Parietal lobe (tissue), 1 donor: ENCODE measurements around the gene ACOX1. TPM values are rescaled to one million over a fixed set of nuclear protein-coding genes. Genes with fewer than 3 reads are reported as not detected.

Source experiments
- total RNA-seq: library from RNA; depleted of rRNA; stranded (reverse); fragments of >200 nt; gene quantifications from one replicate; pipeline ENCODE4 v1.2.3, GENCODE V29; 2014

ACOX1 gene
- total RNA-seq: 81.4 TPM

DNA sequence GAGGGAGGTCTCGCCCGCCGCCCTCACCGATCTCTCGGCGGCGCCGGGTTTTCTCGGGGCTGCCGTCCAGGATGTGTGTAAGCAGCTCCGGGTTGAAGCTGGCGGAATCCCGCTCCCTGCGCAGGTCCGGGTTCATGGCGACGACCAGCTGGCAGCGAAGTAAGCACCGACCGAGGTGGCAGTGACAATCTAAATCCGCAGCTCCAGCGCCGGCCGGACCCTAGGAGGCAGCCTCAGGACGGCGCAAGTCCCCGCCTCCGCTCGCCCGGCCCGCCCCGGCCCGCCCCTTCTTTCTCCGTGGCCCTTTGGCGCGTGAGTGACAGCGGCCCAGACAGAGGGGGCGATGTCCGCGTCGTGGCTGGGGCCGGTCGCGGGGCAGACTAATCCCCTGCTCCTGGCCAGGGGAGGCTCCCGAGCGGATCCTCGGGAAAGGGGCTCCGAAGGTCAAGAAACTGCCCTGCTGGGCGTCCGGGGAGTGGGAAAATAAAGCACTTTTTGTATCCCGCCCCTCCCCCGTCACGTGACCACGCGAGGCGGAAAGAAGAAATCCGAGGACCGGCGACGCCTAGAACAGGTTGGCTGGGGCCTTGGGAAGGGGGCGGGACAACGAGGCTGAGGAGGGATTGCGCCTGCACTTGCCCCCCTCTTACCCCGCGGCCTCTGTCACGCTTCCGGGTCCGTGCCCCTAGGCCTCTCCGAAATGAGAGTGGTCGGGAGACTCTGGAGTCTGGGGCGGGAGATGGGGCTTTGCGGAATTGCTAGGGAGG is at the start of gene ACOX1, which contains the start of gene TEN1:
Gene ACOX1 (minus strand): TSS at position 229 of the 767 bp plus-strand sequence. CDS start 93 bp downstream, at position 136.
Gene TEN1 (plus strand): TSS at position 303 of the 767 bp plus-strand sequence. CDS start 6,953 bp downstream, outside the sequence.

DNA sequence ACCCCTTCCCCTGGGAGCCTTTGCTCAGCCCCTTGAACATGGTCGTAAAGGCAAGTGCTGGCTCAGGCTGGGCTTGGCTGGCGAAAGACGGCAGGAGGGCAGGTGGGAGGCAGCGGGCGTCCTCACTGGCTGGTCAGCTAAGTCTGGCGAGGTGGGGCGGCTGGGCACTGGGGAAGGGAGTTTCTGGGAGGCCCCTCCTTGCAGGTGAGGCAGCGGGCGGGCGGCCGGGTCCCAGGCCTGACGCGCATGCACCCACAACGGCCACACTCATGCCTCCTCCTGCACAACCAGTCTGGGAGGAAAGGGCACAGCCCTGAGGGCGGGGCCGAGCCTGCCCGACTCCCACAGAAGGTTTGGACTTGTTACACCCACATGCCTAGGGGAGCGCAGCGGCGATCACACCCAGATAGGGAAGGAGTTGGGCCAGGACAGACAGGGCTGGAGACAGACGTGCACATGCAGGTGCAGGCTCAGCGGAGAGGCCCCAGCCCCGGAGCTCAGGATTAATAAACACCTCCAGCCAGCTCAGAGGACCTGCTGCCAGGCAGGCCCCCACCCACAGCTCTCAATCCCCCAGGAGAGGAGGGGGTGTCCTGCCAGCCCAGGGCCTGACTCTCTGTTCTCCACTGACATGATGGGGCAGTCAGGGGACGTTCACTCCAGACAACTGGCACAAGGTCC is 48.3 kb upstream of the ACOX1 start, which contains the start of gene EVPL:
Gene EVPL (minus strand): TSS at position 148 of the 681 bp plus-strand sequence. CDS start 108 bp downstream, at position 40.

DNA sequence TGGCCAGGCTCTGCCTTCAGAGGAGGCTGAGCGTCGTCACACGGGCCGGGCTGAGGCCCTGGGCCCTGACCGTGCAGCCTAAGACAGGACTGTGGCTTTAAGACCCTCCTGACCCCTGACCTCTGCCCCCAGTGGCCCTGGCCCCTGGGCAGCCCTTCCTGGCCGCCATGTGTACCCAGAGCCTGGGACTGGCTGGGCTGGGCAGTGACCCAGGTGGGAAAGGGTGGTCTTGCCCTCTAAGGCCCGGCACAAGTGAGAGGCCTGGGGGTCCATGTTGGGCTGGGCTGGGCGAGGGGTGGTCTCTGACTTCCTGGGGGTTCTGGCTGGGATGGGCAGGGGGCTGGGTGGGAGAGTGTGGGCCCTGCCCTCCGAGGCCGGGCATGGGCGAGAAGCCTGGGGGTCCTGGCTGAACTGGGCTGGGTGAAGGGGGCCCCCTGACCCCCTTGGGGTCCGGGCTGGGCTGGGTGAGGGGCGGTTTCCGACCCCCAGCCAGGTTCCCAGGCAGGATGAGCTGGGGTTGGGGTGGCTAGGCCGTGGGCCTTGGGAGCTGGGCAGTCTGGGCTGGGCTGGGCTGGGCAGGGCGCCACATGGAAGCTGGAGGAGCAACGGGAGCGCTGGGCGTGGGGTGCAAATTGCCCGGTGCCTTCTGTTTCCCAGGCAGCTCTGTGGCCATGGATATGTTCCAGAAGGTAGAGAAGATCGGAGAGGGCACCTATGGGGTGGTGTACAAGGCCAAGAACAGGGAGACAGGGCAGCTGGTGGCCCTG is 22.0 kb upstream of the ACOX1 start, which contains the start of gene CDK3:
Gene CDK3 (plus strand): TSS at position 101 of the 767 bp plus-strand sequence. CDS start 571 bp downstream, at position 672.

DNA sequence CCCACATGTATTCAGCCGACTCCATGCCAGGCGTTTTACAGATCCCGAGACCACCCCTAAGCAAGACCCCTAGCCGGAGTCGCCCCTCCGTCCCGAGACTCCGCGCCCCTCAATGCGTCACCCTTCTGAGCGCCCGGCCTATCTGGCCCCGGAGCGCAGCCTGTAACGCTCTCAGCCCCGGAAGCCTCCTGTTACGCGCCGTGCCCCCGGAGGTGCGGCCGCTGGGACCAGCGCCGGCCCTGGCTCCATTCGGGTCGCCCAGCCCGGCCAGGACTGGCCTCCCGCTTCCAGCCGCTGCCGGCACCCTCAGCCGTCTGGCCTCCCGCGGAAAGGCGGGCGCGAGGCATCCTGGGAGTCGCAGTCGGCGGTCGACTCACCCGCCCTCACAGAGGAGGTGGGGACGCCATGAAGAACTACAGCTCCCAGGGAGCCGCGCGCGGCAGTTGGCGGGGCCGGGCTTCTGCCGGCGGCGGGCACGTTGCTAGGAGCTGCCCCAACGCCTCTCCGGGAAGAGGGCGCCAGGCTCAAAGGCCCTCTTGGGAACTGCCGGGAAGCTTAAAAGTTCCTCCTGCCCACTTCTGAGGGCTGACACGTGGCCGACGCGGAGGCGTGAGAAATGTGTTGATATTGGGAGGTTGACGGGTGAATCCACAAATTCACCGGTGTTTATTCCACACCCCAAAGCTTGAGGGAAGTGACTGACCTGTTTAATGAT is 38.1 kb downstream of the ACOX1 start, which contains the start of gene FBF1:
Gene FBF1 (minus strand): TSS at position 316 of the 715 bp plus-strand sequence. CDS start 2,893 bp downstream, outside the sequence.

DNA sequence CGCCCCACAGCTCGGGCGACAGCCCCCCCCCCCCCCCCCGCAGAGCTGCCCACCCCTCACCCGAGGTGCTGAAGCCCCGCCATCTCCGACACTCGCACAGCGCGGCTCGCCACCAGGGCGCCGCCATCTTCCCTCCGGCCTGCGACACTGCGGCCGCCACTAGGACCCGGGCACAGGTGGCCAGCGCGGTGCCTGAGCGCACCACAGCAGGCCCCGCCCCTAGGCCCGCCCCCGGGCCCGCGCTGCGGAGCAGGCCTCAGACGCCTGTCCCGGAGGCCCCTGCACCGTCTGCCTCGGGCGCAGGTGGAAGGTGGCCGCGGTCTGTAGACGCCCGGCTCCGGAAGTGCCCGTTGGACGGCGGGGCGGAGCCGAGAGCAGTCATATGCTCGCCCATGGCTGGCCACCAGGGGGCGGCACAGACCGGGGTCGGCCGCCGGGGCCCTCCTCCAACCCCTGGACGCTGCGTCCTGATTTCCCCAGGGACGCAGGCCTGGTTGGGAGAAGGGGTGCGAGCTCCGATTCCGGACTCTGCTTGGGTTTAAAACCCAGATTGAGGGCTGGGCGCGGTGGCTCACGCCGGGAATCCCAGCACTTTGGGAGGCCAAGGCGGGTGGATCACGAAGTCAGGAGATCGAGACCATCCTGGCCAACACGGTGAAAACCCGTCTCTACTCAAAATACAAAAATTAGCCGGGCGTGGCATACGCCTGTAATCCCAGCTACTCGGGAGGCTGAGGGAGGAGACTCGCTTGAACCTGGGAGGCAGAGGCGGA is 74.0 kb downstream of the ACOX1 start, which contains the start of gene MRPL38:
Gene MRPL38 (minus strand): TSS at position 136 of the 773 bp plus-strand sequence. CDS start 9 bp downstream, at position 127.

DNA sequence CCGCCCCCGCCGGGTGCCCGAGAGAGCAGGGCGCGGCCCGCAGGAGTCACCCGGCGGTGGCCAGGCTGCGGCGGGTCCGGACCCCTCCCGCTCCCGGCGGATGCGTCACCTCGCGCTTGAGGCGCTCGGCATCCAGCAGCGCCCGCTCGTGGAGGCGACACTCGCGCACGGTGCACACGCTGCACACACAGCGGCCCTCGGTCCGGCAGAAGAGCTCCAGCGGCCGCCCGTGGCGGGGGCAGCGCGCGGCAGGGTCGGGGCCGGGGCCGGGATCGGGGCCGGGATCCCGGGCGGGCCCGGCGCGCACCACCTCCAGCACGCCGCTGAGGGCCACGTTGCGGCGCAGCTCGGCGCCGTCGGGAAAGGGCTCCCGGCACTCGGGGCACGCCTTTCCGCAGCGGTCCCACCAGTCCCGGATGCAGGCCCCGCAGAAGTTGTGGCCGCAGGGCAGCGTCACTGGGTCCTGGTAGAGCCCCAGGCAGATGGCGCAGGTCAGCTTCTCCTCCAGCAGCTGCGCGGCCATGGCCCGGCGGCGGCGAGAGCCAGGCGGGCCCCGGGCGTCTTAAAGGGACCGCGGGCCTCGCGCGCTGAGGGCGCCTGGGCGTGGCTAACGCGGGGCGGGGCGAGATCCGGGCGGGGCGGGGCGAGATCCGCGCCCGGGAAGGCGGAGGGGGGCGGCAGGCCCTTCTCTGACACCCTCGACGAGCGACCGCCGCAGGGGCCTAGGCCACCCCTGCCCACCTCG is 82.4 kb downstream of the ACOX1 start, which contains the start of gene TRIM65:
Gene TRIM65 (minus strand): TSS at position 537 of the 745 bp plus-strand sequence. CDS start 14 bp downstream, at position 523.

Other genes starting within 250 kb of the ACOX1 start
- gene GALK1, start 214.0 kb downstream of the ACOX1 start, total RNA-seq: 9.4 TPM
- 83.6 TPM for gene UNK, start 194.4 kb downstream of the ACOX1 start, total RNA-seq
- gene UNC13D, start 134.8 kb downstream of the ACOX1 start, total RNA-seq: 0.94 TPM
- 51.6 TPM for gene WBP2, start 123.8 kb downstream of the ACOX1 start, total RNA-seq
- 10.3 TPM for gene TRIM47, start 100.6 kb downstream of the ACOX1 start, total RNA-seq
- gene TRIM65, start 82.2 kb downstream of the ACOX1 start, total RNA-seq: 12.2 TPM
- 37.9 TPM for gene MRPL38, start 74.3 kb downstream of the ACOX1 start, total RNA-seq
- 25.4 TPM for gene FBF1, start 38.1 kb downstream of the ACOX1 start, total RNA-seq
- 13.5 TPM for gene TEN1, start 74 bp upstream of the ACOX1 start, total RNA-seq
- 3.1 TPM for gene CDK3, start 21.7 kb upstream of the ACOX1 start, total RNA-seq
- not detected for gene EVPL, start 48.1 kb upstream of the ACOX1 start, total RNA-seq
- gene SRP68, start 93.4 kb upstream of the ACOX1 start, total RNA-seq: 28.2 TPM
- not detected for gene GALR2, start 95.6 kb upstream of the ACOX1 start, total RNA-seq
- gene ZACN, start 100.0 kb upstream of the ACOX1 start, total RNA-seq: not detected
- gene EXOC7, start 124.6 kb upstream of the ACOX1 start, total RNA-seq: 193 TPM
- gene FOXJ1, start 162.1 kb upstream of the ACOX1 start, total RNA-seq: 3.8 TPM